Pulmonary artery endothelial cell (primary cell): Measurements from ENCODE around the gene CBFA2T2. TPM values are rescaled to one million over a fixed set of nuclear protein-coding genes. Genes with fewer than 3 reads are reported as not detected.
A peak's percentile ranks its signal among the peaks of the same experiment; 100 is the strongest.
"Not testable (repeated sequence)": the region's sequence is repeated elsewhere in the genome, so short reads cannot be mapped to it uniquely, and the experiment has no call there.

Experiments
- DNase-seq: peaks from one replicate; pipeline ENCODE4 v3.0.0-alpha.2; 2011; ENCODE audit warnings: low read depth, low spot score
- total RNA-seq: library from RNA; depleted of rRNA; stranded (reverse); fragments of >200 nt; gene quantifications from 2 replicates; pipeline ENCODE4 v1.2.3, GENCODE V29; 2014

The CBFA2T2 gene
- total RNA-seq, 1 donor from 2014 or later = 3.0 TPM

DNA sequence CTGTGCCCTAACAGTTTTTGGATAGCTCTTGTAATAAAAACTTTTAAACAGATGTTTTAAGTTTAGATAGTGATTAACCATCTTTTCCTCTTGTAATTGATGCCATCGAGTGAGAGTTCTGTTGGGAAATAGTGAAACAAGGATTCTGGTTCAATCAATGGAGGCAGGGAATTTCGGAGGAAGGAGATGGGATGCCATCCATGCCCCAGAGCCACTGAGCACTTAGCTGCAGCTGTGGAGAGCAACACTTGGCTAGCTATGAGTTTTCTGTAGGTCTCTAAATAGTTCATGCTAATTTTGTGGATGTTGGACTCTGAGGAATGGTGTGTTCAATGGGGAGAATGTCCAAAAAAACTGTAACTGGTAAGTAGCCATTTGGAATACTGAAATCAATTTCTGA lies 16.7 kb downstream of the CBFA2T2 start:
- no peak for DNase-seq

DNA sequence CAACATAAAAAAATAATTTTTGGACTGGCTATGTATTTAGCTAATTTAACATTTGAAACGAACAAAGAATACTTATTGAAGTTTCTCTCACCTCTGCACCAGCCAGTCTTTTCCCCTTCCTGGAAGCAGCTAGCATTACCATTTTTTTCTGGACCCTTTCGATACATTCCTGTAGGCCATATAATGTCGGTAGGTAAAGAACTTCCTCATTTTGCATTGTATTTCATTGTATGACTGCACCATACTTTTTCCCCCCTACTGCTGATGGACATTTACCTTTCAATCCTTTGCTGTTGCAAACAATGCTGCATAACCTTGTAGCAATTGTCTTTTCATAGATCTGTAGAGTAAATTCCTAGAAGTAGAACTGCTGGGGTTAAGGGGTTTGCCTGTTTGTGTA lies 17.6 kb downstream of the CBFA2T2 start:
- DNase-seq = no peak

DNA sequence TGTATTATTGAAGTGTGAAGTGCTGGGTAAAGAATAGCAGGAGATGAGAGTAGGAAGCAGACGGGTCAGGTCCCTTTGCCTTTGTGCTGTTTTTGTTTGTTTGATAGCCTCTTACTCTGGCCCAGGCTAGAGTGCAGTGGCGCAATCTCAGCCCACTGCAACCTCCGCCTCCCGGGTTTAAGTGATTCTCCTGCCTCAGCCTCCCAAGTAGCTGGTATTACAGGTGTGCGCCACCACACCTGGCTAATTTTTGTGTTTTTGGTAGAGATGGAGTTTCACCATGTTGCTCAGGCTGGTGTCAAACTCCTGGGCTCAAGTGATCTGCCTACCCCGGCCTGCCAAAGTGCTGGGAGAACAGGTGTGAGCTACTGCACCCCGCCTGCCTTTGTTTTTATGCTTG lies 18.1 kb downstream of the CBFA2T2 start:
- DNase-seq = not testable (repeated sequence)

DNA sequence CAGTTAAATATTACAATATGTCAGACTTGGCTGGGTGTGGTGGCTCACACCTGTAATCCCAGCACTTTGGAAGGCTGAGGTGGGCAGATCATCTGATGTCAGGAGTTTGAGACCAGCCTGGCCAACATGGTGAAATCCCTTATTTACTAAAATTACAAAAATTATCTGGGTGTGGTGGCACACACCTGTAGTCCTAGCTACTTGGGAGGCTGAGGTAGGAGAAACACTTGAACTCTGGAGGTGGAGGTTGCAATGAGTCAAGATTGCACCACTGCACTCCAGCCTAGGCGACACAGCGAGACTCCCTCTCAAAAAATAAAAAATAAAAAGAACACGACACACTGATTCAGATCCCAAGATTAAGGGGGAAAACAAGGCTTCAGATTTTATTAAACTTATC lies 19.2 kb downstream of the CBFA2T2 start:
- DNase-seq = not testable (repeated sequence)

DNA sequence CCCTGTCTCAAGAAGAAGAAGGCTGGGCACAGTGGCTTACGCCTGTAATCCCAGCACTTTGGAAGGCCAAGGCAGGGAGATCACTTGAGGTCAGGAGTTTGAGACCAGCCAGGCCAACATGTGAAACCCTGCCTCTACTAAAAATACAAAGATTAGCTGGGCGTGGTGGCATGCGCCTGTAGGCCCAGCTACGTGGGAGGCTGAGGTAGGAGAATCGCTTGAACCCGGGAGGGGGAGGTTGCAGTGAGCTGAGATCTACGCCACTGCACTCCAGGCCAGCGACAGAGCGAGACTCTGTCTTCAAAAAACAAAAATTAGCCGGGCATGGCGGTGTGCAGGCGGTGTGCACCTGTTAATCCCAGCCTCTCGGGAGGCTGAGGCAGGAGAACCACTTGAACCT lies 22.0 kb downstream of the CBFA2T2 start:
- not testable (repeated sequence) for DNase-seq

DNA sequence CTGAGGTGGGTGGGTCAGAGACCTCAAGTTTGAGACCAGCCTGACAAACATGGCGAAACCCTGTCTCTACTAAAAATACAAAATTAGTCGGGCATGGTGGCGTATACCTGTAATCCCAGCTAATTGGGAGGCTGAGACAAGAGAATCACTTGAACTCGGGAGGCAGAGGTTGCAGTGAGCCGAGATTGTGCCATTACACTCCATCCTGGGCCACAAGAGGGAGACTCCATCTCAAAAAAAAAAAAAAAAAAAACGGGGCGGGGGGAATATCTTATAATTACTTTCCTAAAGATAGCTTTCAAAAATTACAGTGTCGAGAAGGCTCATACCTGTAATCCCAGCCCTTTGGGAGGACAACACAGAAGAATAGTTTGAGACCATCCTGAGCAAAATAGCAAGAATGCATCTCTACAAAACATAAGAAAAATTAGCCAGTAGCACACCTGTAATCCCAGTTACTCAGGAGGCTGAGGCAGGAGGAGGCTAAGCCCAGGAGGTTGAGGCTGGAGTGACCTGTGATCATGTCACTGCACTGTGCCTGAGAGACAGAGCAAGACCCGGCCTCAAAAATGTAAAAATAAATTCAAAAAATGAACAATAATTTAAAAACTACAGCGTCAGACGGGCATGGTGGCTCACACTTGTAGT lies 25.8 kb downstream of the CBFA2T2 start:
- no peak for DNase-seq

GRCh38 chr20:33516882-33517281 lies 27.0 kb downstream of the CBFA2T2 start:
- no peak for DNase-seq

GRCh38 chr20:33518071-33518470 lies 28.2 kb downstream of the CBFA2T2 start:
- DNase-seq = peak; percentile 65

GRCh38 chr20:33521461-33521860 lies 31.6 kb downstream of the CBFA2T2 start:
- no peak for DNase-seq

DNA sequence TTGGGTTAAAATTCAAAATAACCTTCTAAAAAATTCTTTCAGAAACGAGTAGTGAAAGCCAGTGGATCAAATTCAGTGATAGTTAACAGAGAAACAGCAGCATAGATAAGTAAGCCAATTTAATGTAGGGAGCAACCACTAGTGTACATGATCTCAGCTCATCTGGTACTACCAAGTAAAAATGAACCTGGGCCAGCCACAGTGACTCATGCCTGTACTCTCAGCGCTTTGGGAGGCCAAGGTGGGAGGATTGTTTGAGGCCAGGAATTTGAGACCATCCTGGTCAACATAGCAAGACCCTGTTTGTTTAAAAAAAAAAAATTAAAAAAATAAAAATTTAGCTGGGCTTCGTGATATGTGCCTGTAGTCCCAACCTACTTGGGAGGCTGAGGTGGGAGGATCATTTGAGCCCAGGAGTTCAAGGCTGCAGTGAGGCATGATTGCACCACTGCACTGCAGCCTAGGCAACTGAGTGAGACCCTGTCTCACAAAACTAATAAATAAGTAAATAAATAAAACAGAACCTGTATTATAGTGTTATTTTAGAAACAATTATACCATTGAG lies 32.4 kb downstream of the CBFA2T2 start:
- DNase-seq = no peak

- DNase-seq = no peak
Observed at GRCh38 chr20:33524261-33524660, 34.4 kb downstream of the CBFA2T2 start.

GRCh38 chr20:33526769-33527168 lies 36.9 kb downstream of the CBFA2T2 start:
- DNase-seq = no peak

- no peak for DNase-seq
Observed at GRCh38 chr20:33531047-33531877, 41.4 kb downstream of the CBFA2T2 start.

- no peak for DNase-seq
Observed at GRCh38 chr20:33531885-33532284, 42.0 kb downstream of the CBFA2T2 start.

GRCh38 chr20:33532753-33533459 lies 43.0 kb downstream of the CBFA2T2 start:
- DNase-seq = no peak

DNA sequence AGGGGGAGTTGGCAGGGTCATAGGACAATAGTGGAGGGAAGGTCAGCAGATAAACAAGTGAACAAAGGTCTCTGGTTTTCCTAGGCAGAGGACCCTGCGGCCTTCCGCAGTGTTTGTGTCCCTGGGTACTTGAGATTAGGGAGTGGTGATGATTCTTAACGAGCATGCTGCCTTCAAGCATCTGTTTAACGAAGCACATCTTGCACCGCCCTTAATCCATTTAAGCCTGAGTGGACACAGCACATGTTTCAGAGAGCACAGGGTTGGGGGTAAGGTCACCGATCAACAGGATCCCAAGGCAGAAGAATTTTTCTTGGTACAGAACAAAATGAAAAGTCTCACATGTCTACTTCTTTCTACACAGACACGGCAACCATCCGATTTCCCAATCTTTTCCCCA lies 45.8 kb downstream of the CBFA2T2 start:
- DNase-seq = not testable (repeated sequence)

DNA sequence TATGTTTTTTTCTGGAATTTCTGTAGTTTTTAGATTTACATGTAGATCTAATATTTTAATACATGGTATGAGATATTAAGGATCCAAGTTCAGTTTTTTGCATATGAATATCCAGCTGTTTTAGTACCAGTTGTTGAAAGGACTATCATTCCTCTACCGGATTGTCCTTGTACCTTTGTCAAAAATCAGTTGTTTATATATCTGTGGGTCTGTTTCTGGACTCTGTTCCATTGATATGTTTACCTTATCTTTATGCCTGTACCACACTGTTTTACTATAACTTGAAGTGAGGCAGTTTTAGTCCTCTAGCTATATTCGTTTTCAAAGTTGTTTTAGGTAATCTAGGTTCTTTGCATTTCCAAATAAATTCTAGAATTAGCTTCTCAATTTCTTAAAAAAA lies 47.7 kb downstream of the CBFA2T2 start:
- no peak for DNase-seq

DNA sequence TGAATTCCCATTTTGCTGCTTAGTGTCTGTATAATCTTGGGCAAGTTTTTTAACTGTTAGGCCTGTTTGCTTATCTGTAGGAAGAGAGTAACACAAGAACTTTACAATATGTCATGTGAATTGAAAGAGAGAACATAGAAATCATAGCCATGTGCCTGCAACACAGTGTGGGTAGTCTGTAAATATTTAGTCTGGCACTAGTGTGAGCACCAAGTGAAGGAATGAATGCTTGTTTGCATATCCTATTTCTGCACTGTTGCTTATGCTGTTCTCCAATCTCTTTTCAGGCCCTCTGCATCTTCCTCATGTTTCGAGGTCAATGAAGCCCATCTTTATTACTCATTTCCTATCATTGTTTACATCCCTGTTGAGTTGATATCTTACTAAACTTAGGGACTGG lies 49.2 kb downstream of the CBFA2T2 start:
- no peak for DNase-seq

DNA sequence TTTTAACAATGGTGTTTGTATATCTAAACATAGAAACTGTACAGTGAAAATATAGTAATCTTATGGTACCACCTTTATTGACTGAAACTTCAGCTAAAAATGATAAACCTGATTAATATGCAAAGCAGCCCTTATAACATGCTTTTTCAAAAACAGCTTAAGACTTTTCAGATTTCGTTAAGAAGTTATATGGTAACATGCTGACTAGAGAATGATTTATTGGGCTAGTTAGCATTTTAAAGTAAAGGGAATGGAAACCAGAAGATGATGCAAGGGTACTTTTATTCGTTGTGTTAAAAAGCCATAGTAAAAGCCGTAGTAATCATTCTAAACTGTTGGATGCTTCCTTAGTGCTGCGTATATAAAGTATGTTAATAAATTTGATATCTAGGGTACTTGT lies 50.5 kb downstream of the CBFA2T2 start:
- no peak for DNase-seq

DNA sequence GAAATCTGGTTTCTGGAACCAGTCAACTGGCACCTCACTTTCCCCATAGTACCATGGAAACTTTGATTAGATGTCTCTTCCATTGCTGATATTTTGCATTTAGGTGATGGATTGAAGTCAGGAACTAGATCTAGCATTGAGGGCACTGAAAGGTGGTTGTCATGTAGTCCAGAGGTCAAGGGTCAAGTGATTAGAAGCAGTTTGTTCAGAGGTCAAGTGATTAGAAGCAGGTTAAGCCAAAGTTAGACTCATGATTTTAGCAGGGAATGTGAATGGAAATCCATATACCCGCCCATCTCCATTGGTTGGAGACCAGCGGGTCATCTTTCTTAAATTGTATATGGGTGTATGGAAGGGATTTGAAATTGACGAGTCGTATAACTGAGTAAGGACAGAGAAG lies 51.2 kb downstream of the CBFA2T2 start:
- no peak for DNase-seq

DNA sequence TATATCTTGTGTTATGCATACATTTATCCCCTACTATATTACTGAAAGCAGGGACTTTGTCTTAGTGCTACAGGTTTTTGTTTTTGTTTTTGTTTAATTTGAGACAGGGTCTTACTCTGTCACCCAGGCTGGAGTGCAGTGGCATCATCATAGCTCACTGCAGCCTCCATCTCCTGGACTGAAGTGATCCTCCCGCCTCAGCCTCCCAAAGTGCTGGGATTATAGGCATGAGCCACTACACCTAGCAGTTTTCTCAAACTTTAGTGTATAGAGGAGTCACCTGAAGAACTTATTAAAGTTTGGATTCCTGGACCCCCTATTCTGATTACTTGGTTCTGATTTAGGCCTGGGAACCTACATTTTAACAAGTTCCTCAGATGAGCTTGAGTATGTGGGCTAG lies 51.9 kb downstream of the CBFA2T2 start:
- DNase-seq = no peak

GRCh38 chr20:33545763-33546162 lies 55.9 kb downstream of the CBFA2T2 start:
- no peak for DNase-seq
